ENCODE data around the gene SIX5. TPM values are rescaled to one million over a fixed set of nuclear protein-coding genes. Genes with fewer than 3 reads are reported as not detected.

SIX5 gene
- total RNA-seq, 1 experiment from 2014 or later: 26.0 TPM

DNA sequence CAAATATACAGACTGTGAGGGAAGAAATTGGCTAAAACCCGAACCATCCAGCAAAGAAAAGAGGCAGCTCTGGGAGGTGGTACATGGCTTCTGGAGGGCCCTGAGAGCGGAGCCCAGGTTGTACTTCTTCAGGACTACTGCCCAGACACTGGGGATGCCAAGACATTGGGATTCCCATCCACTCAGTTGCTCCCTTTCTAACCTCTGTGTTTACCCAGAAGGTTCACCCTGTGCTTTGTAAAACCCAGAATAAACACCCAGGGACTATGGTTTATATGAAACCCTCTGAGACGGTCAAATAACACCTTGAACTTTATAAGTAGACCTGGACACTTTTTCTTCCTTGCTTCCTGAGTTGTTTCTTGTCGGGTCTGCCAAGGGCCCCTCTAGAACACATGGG, 26.1 kb downstream of the SIX5 start (continued):
- TF ChIP-seq GTF2I (CRISPR knock-in tag; conservative IDR thresholded peaks at IDR 0.05): no peak

DNA sequence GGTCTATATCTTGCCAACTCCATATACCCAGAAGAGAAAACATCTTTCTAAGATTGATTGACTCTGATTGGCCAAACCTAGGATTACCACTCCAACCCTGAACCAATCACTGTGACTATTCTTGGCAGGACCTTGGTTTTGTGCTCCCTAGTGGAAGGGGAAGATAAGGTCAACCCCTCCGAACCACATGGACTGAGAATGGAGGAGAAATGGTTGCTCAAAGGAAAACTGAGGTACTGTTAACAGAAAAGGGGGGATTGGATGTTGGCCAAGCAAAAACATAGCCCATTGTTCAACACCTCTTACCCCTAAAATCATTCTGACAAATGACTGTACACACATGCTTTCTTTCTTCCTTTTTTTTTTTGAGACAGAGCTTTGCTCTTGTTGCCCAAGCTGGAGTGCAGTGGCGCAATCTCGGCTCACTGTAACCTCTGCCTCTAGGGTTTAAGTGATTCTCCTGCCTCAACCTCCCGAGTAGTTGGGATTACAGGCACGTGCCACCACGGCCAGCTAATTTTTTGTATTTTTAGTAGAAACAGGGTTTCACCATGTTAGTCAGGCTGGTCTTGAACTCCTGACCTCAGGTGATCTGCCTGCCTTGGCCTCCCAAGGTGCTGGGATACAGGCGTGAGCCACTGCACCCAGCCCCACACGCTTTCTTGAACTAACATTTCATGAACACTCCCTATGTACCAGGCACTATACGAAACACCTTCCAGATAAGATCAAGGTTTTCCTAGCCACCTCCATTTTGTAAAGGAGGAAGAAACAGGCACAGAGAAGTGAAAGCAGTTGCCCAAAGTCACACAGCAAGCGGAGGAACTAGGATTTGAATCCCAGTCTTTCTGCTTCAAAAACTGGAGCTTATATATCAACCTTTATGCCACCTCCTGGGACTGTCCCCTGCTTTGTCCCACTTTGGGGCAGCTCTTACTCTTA, 29.3 kb downstream of the SIX5 start:
- no peak for TF ChIP-seq JUN (CRISPR knock-in tag; IDR thresholded peaks at IDR 0.05)
- TF ChIP-seq ZNF263 (CRISPR knock-in tag; IDR thresholded peaks at IDR 0.05; ENCODE audit: low read depth): no peak
- peak; percentile 48 for TF ChIP-seq NFYB (CRISPR knock-in tag; conservative IDR thresholded peaks at IDR 0.05; ENCODE audit: low read depth)
- no peak for TF ChIP-seq ZNF138 (CRISPR knock-in tag; conservative IDR thresholded peaks at IDR 0.05)
- ChIA-PET CTCF (interaction anchor here (1.0 to 1.5 kb wide), 2 partner anchors 14 to 39 kb away, joined by 4 read pairs; no protein-coding TSS in a partner anchor), POLR2A (no interaction called here)
- Mint-ChIP-seq H3K27ac (no peak overlapping the region), H3K4me1 (no peaks in the 10 kb centered on the region), H3K27me3 (ENCODE audit: low read depth) (peaks cover 25% of the 10 kb centered on the region), H3K4me3 (no peak overlapping the region), H3K9me3 (no peaks in the 10 kb centered on the region), H3K36me3 (no peaks in the 10 kb centered on the region)
- DNase-seq (ENCODE audit: low spot score) (no peak), ATAC-seq (peak; percentile 71)

DNA sequence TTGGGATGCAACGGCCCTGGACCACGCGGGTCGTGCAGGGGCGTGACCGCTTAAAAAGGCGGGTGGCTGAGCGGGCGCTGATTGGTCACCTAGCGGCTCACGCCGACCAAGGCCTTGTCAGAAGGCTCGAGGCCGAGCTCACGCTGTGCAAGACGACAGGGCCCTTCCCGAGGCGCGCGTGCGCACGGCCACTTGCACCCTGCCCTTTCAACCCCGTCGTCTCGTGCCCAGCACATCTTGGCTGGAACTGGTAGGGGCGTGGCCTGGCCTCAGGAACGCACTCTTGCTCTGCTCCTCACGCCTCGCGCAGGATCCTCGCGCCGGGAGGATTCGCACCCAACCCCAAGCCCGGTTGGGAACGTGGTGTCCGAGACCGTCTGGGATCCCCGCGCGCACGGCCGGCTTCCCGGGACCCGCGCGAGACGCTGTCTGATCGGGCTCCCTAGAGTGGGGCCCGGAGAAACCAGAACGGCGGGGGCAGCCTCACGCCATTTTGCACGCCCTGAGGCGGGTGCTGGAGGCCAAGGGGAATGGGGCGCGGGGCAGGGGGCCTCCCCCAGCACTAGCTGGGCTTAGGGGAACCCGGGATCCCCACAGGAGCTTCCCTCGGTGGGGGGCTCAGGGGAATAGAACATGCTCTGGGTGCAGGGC, 35.8 kb downstream of the SIX5 start, which contains the start of gene MEIOSIN:
TSS of gene MEIOSIN (plus strand) at position 280 of the 651 bp plus-strand sequence. CDS start 1,938 bp downstream, outside the sequence.
- ChIA-PET CTCF (interaction anchor here (0.6 to 2.5 kb wide), 3 partner anchors 20 to 84 kb away, joined by 3 to 6 read pairs (median 4); no protein-coding TSS in a partner anchor), POLR2A (interaction anchor here (0.6 to 1.2 kb wide), 2 partner anchors 16 to 36 kb away, joined by 3 read pairs; partner anchors contain the start of gene SIX5)
- peaks cover 9% of the 10 kb centered on the region for H3K4me1 Mint-ChIP-seq
- TF ChIP-seq, protein P1, sequence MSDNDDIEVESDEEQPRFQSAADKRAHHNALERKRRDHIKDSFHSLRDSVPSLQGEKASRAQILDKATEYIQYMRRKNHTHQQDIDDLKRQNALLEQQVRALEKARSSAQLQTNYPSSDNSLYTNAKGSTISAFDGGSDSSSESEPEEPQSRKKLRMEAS (CRISPR knock-in tag; IDR thresholded peaks at IDR 0.05): 0 out of 2 replicates have a peak, but pooled peaks have one; percentile 42
- TF ChIP-seq, protein P2, sequence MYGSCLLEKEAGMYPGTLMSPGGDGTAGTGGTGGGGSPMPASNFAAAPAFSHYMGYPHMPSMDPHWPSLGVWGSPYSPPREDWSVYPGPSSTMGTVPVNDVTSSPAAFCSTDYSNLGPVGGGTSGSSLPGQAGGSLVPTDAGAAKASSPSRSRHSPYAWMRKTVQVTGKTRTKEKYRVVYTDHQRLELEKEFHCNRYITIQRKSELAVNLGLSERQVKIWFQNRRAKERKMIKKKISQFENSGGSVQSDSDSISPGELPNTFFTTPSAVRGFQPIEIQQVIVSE (CRISPR knock-in tag; IDR thresholded peaks at IDR 0.05; ENCODE audit: borderline replicate concordance): no peak
- TF ChIP-seq RORB (CRISPR knock-in tag; IDR thresholded peaks at IDR 0.05): no peak
- ATAC-seq (no peak), DNase-seq (ENCODE audit: low spot score) (no peak)
- H3K36me3 Mint-ChIP-seq: no peaks in the 10 kb centered on the region
- no peaks in the 10 kb centered on the region for H3K9me3 Mint-ChIP-seq
- no peak within 1 kb of the TSS for H3K27ac Mint-ChIP-seq
- no peak within 1 kb of the TSS for H3K4me3 Mint-ChIP-seq
- peaks cover 15% of the 10 kb centered on the region for H3K27me3 Mint-ChIP-seq (ENCODE audit: low read depth)

DNA sequence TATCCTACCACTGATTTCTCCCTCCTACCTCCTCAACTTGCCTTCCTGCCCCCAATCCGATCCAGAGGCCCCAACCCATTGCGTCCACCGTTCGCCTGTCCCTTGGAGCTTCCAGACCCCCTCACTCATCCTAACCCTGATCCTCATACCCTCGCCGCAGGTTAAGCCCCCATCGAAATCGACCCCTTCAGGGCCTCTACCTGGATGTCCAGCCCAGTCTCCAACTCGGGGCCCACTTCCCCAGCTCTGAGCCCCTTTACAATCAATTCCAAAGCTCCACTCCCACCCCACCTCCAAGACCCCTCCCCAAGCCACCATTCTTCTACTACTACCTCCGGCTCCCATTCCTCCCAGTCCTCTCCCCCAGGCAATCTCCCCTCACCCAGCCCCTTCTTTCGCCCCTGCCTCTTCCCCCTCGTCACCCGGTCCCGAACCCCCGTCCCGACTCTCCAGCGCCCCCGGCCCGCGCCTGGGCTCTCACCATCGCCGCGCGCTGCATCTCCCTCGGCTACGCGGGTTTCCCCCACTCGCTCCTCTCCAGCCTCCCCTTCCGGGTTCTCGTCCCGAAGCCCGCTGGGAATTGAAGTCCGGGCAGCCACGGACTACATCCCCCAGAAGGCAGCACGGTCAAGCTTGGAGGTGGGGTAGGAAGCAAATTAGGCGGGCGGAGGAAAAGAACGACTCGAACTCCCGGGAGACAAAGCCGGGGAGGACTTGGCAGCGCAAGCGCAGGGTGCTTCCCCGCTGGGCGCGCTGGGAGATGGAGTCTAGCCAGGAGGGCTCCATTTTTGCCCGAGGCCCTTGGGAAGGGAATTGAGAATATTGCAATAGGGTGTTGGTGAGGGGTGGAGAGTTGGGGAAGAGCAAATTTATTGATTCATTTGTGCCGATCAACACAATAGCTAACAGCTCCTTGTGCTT, 38.4 kb downstream of the SIX5 start, which contains the start of gene FBXO46:
TSS of gene FBXO46 (minus strand) at position 529 of the 921 bp plus-strand sequence. CDS start 17,401 bp downstream, outside the sequence.
- peak; percentile 97 for DNase-seq (ENCODE audit: low spot score)
- ATAC-seq: peak; percentile 97
- peaks cover 7% of the 10 kb centered on the region; the same call in 1 of the 2 replicates for H3K27me3 Mint-ChIP-seq (ENCODE audit: low read depth)
- peak within 1 kb of the TSS; percentile 93 for H3K4me3 Mint-ChIP-seq
- peak within 1 kb of the TSS; percentile 89 for H3K27ac Mint-ChIP-seq
- H3K4me1 Mint-ChIP-seq: peaks cover 12% of the 10 kb centered on the region
- POLR2A ChIA-PET: interaction anchor here (0.6 to 2.2 kb wide), 13 partner anchors 9 to 1334 kb away, joined by 3 to 27 read pairs (median 4); partner anchors contain the start of genes DMPK, DMWD, QPCTL and SIX5
- CTCF ChIA-PET: interaction anchor here (0.7 to 2.4 kb wide), 19 partner anchors 11 to 291 kb away, joined by 3 to 24 read pairs (median 5); partner anchors contain the start of genes QPCTL, SIX5 and SNRPD2
- H3K36me3 Mint-ChIP-seq: no peaks in the 10 kb centered on the region
- no peaks in the 10 kb centered on the region for H3K9me3 Mint-ChIP-seq
- TF ChIP-seq, protein P3, sequence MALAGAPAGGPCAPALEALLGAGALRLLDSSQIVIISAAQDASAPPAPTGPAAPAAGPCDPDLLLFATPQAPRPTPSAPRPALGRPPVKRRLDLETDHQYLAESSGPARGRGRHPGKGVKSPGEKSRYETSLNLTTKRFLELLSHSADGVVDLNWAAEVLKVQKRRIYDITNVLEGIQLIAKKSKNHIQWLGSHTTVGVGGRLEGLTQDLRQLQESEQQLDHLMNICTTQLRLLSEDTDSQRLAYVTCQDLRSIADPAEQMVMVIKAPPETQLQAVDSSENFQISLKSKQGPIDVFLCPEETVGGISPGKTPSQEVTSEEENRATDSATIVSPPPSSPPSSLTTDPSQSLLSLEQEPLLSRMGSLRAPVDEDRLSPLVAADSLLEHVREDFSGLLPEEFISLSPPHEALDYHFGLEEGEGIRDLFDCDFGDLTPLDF (CRISPR knock-in tag; IDR thresholded peaks at IDR 0.05): no peak
- TF ChIP-seq SP1 (CRISPR knock-in tag; conservative IDR thresholded peaks at IDR 0.05) (peak; percentile 77), ZNF263 (CRISPR knock-in tag; IDR thresholded peaks at IDR 0.05; ENCODE audit: low read depth) (no peak), MYBL2 (CRISPR knock-in tag; IDR thresholded peaks at IDR 0.05) (no peak), ZBTB21 (CRISPR knock-in tag; IDR thresholded peaks at IDR 0.05; ENCODE audit: borderline replicate concordance) (no peak), CBFB (CRISPR knock-in tag; IDR thresholded peaks at IDR 0.05; ENCODE audit: low read depth) (no peak), FOXJ3 (CRISPR knock-in tag; IDR thresholded peaks at IDR 0.05; ENCODE audit: borderline replicate concordance) (no peak), ZNF121 (CRISPR knock-in tag; IDR thresholded peaks at IDR 0.05) (no peak), CREM (CRISPR knock-in tag; IDR thresholded peaks at IDR 0.05) (no peak), ZNF416 (CRISPR knock-in tag; IDR thresholded peaks at IDR 0.05) (no peak), MXD4 (CRISPR knock-in tag; IDR thresholded peaks at IDR 0.05; ENCODE audit: borderline replicate concordance) (no peak)
- TF ChIP-seq, protein P4, sequence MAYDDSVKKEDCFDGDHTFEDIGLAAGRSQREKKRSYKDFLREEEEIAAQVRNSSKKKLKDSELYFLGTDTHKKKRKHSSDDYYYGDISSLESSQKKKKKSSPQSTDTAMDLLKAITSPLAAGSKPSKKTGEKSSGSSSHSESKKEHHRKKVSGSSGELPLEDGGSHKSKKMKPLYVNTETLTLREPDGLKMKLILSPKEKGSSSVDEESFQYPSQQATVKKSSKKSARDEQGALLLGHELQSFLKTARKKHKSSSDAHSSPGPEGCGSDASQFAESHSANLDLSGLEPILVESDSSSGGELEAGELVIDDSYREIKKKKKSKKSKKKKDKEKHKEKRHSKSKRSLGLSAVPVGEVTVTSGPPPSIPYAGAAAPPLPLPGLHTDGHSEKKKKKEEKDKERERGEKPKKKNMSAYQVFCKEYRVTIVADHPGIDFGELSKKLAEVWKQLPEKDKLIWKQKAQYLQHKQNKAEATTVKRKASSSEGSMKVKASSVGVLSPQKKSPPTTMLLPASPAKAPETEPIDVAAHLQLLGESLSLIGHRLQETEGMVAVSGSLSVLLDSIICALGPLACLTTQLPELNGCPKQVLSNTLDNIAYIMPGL (CRISPR knock-in tag; IDR thresholded peaks at IDR 0.05): no peak
- TF ChIP-seq, protein P5, sequence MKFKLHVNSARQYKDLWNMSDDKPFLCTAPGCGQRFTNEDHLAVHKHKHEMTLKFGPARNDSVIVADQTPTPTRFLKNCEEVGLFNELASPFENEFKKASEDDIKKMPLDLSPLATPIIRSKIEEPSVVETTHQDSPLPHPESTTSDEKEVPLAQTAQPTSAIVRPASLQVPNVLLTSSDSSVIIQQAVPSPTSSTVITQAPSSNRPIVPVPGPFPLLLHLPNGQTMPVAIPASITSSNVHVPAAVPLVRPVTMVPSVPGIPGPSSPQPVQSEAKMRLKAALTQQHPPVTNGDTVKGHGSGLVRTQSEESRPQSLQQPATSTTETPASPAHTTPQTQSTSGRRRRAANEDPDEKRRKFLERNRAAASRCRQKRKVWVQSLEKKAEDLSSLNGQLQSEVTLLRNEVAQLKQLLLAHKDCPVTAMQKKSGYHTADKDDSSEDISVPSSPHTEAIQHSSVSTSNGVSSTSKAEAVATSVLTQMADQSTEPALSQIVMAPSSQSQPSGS (CRISPR knock-in tag; IDR thresholded peaks at IDR 0.05; ENCODE audit: borderline replicate concordance, low read depth): no peak

Data from WTC11 (cell line).